Keratinocyte (primary cell): ENCODE data around the gene ETNK1. TPM values are rescaled to one million over a fixed set of nuclear protein-coding genes. Genes with fewer than 3 reads are reported as not detected.
A peak's percentile ranks its signal among the peaks of the same experiment; 100 is the strongest.

Experiments used
- DNase-seq: peaks from one replicate; pipeline ENCODE4 v3.0.0-alpha.2; 2011; ENCODE audit warnings: low read depth, missing footprints, low spot score
- FAIRE-seq: peaks from 2 replicates; lab custom pipeline; 2011; peaks lifted over from hg19 to GRCh38; lab: Jason Lieb, UNC
- H2AFZ ChIP-seq: 2 replicates; pipeline ENCODE4 v1.6.0; 2012; ENCODE audit warnings: low read length, control low read depth, inconsistent platforms; ENCODE audit not compliant: control insufficient read depth
- H3K27ac ChIP-seq: 2 replicates; pipeline ENCODE4 v1.5.1; 2011; ENCODE audit warnings: low read length; ENCODE audit not compliant: control insufficient read depth, insufficient read depth
- H3K27me3 ChIP-seq: 3 replicates; pipeline ENCODE4 v1.6.0; 2011; ENCODE audit warnings: low read length; ENCODE audit not compliant: control insufficient read depth, insufficient read depth; ENCODE audit errors: extremely low read depth
- H3K36me3 ChIP-seq, 2 experiments: 2 replicates in 1 of 2; 3 replicates in 1 of 2; pipeline ENCODE4 v1.5.1; 2011; ENCODE audit warnings: low read length in 2 of 2, mild to moderate bottlenecking in 1 of 2; ENCODE audit not compliant: control insufficient read depth in 2 of 2, insufficient read depth in 2 of 2; ENCODE audit errors: extremely low read depth in 1 of 2
- H3K4me1 ChIP-seq: 3 replicates; pipeline ENCODE4 v1.5.1; 2011; ENCODE audit warnings: low read length; ENCODE audit not compliant: control insufficient read depth, insufficient read depth; ENCODE audit errors: extremely low read depth
- H3K4me2 ChIP-seq: 3 replicates; pipeline ENCODE4 v1.6.0; 2011; ENCODE audit warnings: low read depth, low read length; ENCODE audit not compliant: control insufficient read depth, insufficient read depth; ENCODE audit errors: extremely low read depth
- H3K4me3 ChIP-seq, 3 experiments: fragments of 200-600 bp in 1 of 3; sonication (generic) in 1 of 3; 2 replicates in 2 of 3; 3 replicates in 1 of 3; pipeline ENCODE4 v1.5.1; 2011 to 2016; ENCODE audit warnings: low read length in 3 of 3, mild to moderate bottlenecking in 3 of 3, control low read depth in 2 of 3, inconsistent platforms in 1 of 3, low read depth in 1 of 3, mixed read lengths in 1 of 3, mixed run types in 1 of 3, moderate library complexity in 1 of 3; ENCODE audit not compliant: control insufficient read depth in 2 of 3, insufficient read depth in 2 of 3; ENCODE audit errors: extremely low read depth in 1 of 3
- H3K79me2 ChIP-seq: 2 replicates; pipeline ENCODE4 v1.6.0; 2012; ENCODE audit warnings: low read length; ENCODE audit not compliant: control insufficient read depth, insufficient read depth
- H3K9ac ChIP-seq: 3 replicates; pipeline ENCODE4 v1.6.0; 2011; ENCODE audit warnings: low read length; ENCODE audit not compliant: control insufficient read depth, insufficient read depth; ENCODE audit errors: extremely low read depth
- H3K9me1 ChIP-seq: 3 replicates; pipeline ENCODE4 v1.6.0; 2011; ENCODE audit warnings: low read length; ENCODE audit not compliant: control insufficient read depth, insufficient read depth; ENCODE audit errors: extremely low read depth
- H3K9me3 ChIP-seq: 2 replicates; pipeline ENCODE4 v1.5.1; 2012; ENCODE audit warnings: low read depth, low read length; ENCODE audit not compliant: control insufficient read depth
- H4K20me1 ChIP-seq: 3 replicates; pipeline ENCODE4 v1.6.0; 2011; ENCODE audit warnings: low read length; ENCODE audit not compliant: control insufficient read depth, insufficient read depth; ENCODE audit errors: extremely low read depth
- CTCF ChIP-seq, 3 experiments: IDR thresholded peaks in 1 of 3; conservative IDR thresholded peaks in 1 of 3; optimal IDR thresholded peaks in 1 of 3; 2 replicates in 2 of 3; 3 replicates in 1 of 3; pipeline versions ENCODE3 to v1.5.1; 2011; ENCODE audit warnings: low read length in 3 of 3, mild to moderate bottlenecking in 3 of 3, moderate library complexity in 2 of 3, control low read depth in 1 of 3, inconsistent platforms in 1 of 3; ENCODE audit not compliant: insufficient read depth in 2 of 3; ENCODE audit errors: extremely low read depth in 1 of 3
- EZH2 ChIP-seq: IDR thresholded peaks from one replicate; pipeline ENCODE4 v1.6.1; 2012; ENCODE audit warnings: inconsistent platforms, mild to moderate bottlenecking, low read length, moderate library complexity
- dilution Hi-C: fragments of 300-500 bp; cut with MboI; formaldehyde crosslinking; loops from one replicate; pipeline ENCODE4 v1.7.0; 2020; ENCODE audit warnings: low sequenced_read_pairs; ENCODE audit not compliant: extremely low pct_ligation_motif_present
- polyA plus RNA-seq, 5 experiments: library from polyadenylated mRNA; depleted of rRNA in 3 of 5; stranded (reverse) in 3 of 5; stranded (forward) in 1 of 5; unstranded in 1 of 5; fragments of >200 nt; gene quantifications; 1 replicate in 1 of 5; 2 replicates in 3 of 5; 3 replicates in 1 of 5; pipeline versions ENCODE4 v1.2.1 to v1.2.3, GENCODE V29; 2011 to 2012; ENCODE audit warnings: missing spikeins in 2 of 5, low read depth in 1 of 5, low replicate concordance in 1 of 5

ETNK1 gene
- polyA plus RNA-seq, 1 donor (not counting 4 experiments of a cell fraction or from before 2014, with no cell fraction given) = 20.3 TPM

DNA sequence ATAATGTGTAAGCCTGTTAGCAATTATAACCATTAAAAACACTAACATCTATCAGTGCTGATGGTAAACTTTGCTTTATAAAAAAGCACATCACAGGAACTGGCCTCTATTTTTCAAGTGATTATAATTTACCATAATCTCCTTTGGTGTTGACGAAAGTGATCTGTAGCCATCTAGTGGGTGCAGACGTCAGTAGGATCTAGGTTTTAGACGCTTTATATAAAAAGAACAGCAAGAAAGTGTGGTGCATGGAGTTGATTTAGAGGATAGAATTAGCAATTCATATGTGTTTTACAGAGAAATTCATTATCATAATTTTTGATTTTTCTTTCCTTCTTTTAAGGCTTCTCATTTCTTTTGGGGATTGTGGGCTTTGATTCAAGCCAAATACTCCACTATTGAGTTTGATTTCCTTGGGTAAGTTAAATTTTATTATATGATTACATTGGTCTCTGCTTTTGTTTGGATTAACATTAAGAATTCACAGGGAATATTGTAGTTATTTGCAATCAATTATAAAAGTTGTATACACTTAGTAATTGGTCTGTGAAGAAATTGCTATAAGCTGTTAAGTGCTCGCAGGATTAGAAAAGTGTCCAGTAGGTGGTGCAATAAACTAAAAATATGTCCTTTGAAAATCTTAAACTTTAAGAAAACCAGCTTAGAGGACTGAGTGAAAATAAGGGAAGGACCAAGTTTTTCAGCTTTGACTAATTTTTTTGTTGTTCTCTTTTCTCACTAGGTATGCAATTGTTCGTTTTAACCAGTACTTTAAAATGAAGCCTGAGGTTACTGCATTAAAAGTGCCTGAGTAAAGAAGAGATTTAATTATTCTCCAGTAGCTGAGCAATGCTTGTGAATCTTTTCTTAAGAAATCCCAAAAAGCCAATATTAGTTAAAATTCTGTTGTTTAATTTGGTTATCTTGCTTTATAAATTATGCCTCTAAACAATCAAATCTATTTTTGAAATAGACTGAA is 59.5 kb downstream of the ETNK1 start:
- FAIRE-seq (no peak), DNase-seq (peak; percentile 13)
- Histone ChIP-seq H3K79me2 (no peaks in the 10 kb centered on the region), H4K20me1 (no peaks in the 10 kb centered on the region), H3K4me2 (no peak overlapping the region), H3K36me3 (peaks cover 0 to 2% of the 10 kb centered on the region in 2 experiments), H3K9ac (no peak overlapping the region), H3K4me1 (peaks cover 7% of the 10 kb centered on the region), H3K27me3 (no peaks in the 10 kb centered on the region), H3K4me3 (no peak overlapping the region), H3K27ac (no peak overlapping the region), H3K9me3 (no peaks in the 10 kb centered on the region), H2AFZ (no peak overlapping the region), H3K9me1 (no peaks in the 10 kb centered on the region)
- dilution Hi-C loops = no loop called here
- TF ChIP-seq EZH2 (no peak), CTCF (optimal IDR thresholded peaks at IDR 0.05 in 1 of 3, IDR thresholded peaks at IDR 0.05 in 1 of 3, conservative IDR thresholded peaks at IDR 0.05 in 1 of 3; ENCODE audit: extremely low read depth in 1 of 3, insufficient read depth in 2 of 3, low read length in 3 of 3) (peak in 2 of 3 experiments; percentile 33 to 45)

DNA sequence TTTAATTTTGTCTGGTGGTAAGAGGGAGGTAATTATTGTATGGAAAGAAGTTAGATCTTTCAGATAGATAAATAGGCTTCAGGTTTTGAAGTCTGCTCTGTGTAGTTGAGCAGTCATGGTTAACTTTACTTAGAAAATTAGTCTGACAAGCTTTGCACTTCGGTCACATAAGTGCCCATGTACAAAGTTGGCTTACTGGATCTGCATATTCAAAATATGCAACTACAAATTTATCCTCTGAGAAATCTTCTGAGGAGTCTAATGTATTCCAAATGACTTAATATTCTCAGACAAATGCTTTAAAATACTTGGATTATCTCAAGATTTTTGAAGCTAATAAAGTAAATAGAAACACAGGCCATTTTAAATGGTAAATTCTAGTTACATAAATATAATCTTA is 61.2 kb downstream of the ETNK1 start:
- Histone ChIP-seq H2AFZ (no peak overlapping the region), H3K9me3 (no peaks in the 10 kb centered on the region), H3K4me3 (no peak overlapping the region), H3K9ac (no peak overlapping the region), H3K27ac (no peak overlapping the region), H3K4me2 (no peak overlapping the region), H3K36me3 (peaks cover 0 to 2% of the 10 kb centered on the region in 2 experiments), H3K9me1 (no peaks in the 10 kb centered on the region), H3K4me1 (peaks cover 7% of the 10 kb centered on the region), H3K79me2 (no peaks in the 10 kb centered on the region), H3K27me3 (no peaks in the 10 kb centered on the region), H4K20me1 (no peaks in the 10 kb centered on the region)
- DNase-seq (no peak), FAIRE-seq (no peak)
- TF ChIP-seq CTCF (optimal IDR thresholded peaks at IDR 0.05 in 1 of 3, IDR thresholded peaks at IDR 0.05 in 1 of 3, conservative IDR thresholded peaks at IDR 0.05 in 1 of 3; ENCODE audit: extremely low read depth in 1 of 3, insufficient read depth in 2 of 3, low read length in 3 of 3) (no peak), EZH2 (no peak)
- dilution Hi-C loops = no loop called here
